Peyer's patch (tissue), 4 donors: ENCODE results near the gene FHOD3.

Experiments
- POLR2A ChIP-seq, 2 donors: fragments of 450-650 bp; IDR thresholded peaks; one replicate each; pipeline ENCODE4 v1.5.1; 2017; ENCODE audit warnings: antibody characterized with exemption in 2 of 2, mild to moderate bottlenecking in 2 of 2, moderate library complexity in 2 of 2
- TF ChIP-seq, protein P1 (sequence below), 6 experiments: fragments of 450-650 bp in 4 of 6; fragments of 200-600 bp in 2 of 6; sonication (generic) in 1 of 6; IDR thresholded peaks; one replicate each; pipeline ENCODE4 v1.5.1; 2017 to 2019; ENCODE audit warnings: antibody characterized with exemption in 6 of 6, mild to moderate bottlenecking in 3 of 6, moderate library complexity in 1 of 6

DNA sequence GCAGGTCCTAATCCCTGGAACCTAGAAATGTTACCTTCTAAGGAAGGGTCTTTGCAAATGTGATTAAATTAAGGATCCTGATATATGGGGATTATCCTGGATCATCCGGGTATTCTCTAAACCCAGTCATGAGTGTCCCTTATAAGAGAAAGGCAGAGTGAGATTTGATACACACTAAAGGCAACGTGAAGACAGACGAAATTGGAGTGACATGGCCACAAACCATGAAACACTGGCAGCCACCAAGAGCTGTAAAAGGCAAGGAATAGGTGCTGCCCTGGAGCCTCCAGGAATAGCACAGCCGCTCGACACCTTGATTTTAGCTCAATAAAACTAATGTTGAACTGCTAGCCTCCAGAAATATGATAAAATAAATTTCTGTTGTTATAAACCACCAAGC, 486.3 kb downstream of the FHOD3 start:
- no peak for TF ChIP-seq POLR2A (IDR thresholded peaks at IDR 0.05)
- TF ChIP-seq, protein P1, sequence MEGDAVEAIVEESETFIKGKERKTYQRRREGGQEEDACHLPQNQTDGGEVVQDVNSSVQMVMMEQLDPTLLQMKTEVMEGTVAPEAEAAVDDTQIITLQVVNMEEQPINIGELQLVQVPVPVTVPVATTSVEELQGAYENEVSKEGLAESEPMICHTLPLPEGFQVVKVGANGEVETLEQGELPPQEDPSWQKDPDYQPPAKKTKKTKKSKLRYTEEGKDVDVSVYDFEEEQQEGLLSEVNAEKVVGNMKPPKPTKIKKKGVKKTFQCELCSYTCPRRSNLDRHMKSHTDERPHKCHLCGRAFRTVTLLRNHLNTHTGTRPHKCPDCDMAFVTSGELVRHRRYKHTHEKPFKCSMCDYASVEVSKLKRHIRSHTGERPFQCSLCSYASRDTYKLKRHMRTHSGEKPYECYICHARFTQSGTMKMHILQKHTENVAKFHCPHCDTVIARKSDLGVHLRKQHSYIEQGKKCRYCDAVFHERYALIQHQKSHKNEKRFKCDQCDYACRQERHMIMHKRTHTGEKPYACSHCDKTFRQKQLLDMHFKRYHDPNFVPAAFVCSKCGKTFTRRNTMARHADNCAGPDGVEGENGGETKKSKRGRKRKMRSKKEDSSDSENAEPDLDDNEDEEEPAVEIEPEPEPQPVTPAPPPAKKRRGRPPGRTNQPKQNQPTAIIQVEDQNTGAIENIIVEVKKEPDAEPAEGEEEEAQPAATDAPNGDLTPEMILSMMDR (IDR thresholded peaks at IDR 0.05), result no peak
